HG03460 (cell line): ENCODE data around the gene S100A12.
"Not testable (repeated sequence)": the region's sequence is repeated elsewhere in the genome, so short reads cannot be mapped to it uniquely, and the experiment has no call there.

Source experiments
- ATAC-seq: cut with Tn5 transposase; IDR thresholded peaks from one replicate; pipeline ENCODE4 v1.9.1; 2021; ENCODE audit not compliant: unreplicated experiment

The S100A12 gene

DNA sequence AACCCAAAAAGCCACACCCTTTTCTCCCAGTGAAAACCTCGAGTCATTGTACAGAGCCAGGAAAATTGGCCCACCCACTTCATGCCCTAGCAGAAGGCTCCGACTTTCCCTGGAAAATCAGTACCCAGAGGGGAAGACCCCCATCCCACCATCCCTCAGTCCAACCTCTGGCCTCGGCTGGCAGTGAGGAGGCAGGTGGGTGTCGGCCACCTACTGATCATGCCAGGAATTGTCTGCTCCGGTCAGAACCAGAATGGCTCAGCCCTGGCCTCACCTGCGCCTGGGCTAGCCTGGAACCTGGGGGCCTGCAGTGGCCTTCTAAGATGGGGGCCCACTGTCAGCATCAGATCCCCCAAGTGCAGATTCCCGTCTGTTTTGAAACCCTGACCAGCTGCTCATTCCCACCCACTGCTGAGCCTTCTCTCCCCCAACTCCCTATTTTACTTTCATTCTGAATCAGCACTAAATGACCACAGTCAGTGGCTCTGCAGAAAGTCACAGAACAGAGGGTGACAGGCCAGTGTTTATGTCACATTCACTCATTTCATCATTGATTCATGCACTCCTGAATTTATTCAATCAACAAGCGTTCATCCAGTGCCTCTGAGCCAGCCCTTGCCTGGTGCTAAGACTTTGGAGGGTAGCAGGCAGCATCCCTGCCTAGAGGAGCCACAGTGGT lies 20.8 kb downstream of the S100A12 start:
- ATAC-seq: no peak

GRCh38 chr1:153353226-153353947 lies 22.0 kb downstream of the S100A12 start:
- ATAC-seq: no peak

DNA sequence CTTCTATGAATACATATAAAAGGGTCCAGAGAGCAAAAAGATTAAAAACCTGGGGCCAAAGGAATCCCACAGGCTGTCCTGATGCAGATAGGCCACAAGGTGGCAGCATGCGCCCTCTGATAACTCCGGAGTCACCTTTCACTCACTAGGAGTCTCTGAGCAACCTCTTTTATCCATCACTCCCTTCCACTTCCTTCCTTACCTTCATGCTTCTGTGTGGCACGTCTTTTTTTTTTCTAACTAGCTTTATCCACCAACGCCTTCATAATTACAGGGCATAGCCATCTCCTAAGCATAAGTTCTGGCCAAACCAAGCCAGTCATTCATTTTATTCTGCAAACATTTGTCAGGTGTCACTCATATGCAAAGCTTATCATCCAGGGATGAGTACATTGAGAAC lies 22.9 kb downstream of the S100A12 start:
- no peak for ATAC-seq

GRCh38 chr1:153350321-153350957 lies 25.0 kb downstream of the S100A12 start:
- no peak for ATAC-seq

- ATAC-seq: no peak
Measured at GRCh38 chr1:153349363-153350320, 25.8 kb downstream of the S100A12 start.

GRCh38 chr1:153348511-153349362 lies 26.7 kb downstream of the S100A12 start, which contains the start of gene PGLYRP4:
Gene PGLYRP4 (minus strand): TSS chr1:153348841. CDS start chr1:153347932, 909 bp downstream.
- ATAC-seq: no peak

GRCh38 chr1:153347856-153348255 lies 27.6 kb downstream of the S100A12 start:
- ATAC-seq: no peak

- ATAC-seq: not testable (repeated sequence)
Measured at GRCh38 chr1:153347049-153347448, 28.4 kb downstream of the S100A12 start.

- no peak for ATAC-seq
Measured at GRCh38 chr1:153346077-153346723, 29.2 kb downstream of the S100A12 start.

GRCh38 chr1:153345187-153346076 lies 30.0 kb downstream of the S100A12 start:
- ATAC-seq: no peak

DNA sequence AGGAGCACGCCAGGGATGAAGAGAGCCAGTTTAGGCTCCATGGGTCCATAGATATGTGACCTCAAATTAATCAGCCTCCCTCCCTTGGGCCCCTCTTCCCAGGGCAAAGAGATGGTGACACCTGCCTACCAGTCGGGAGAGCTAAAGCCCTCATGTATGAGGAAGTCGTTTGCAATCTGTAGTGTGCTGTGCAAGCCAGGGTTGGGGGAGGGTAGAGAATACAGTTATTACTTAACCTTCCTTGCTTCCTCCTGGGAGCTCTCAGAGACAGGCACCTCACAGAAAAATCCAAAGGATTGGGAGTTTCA lies 30.7 kb downstream of the S100A12 start:
- no peak for ATAC-seq

DNA sequence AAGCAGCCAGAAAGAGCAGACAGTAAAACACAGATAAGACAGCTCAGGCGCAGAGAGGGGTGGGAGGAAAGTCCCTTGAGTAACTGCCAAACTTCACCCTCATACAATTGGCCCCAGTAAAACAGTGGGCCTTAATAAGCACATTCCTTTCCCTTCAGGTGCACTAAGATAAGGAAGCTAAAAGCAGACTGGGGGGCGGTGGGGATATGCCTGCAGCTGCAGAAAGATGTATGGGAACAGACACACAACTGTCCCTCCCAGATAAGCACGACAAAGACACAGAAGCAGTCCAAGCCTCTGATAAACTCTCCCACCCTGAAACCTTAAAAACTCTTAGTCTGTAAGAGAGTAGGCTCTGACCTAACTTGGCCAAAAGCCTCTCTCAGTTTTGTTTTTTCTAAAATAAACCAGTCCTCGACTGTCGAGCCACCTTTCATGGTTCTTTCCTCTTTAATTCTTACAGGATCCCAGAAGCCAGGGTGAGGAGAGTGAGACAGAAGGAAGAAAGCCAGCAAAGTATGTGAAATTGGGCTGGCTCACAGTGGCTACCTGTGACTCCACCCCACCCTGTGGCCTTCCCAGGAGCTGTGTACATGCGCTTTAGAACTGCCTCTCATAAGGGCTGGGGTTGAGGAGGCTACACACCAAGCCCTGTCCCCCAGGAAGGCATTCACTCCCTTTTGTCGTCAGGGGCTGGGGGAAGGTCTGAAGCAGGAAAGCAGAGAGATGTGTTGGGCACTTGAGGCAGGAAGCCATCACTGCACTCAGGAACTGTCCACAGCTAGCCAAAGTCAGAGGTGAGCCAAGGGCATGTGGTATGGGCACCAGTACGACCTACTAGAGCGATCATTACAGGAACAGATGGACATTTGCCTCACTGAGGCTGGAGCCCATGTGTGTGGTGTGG lies 31.4 kb downstream of the S100A12 start:
- ATAC-seq: no peak

GRCh38 chr1:153343040-153343681 lies 32.3 kb downstream of the S100A12 start:
- no peak for ATAC-seq

- no peak for ATAC-seq
Measured at GRCh38 chr1:153342178-153342577, 33.2 kb downstream of the S100A12 start.

GRCh38 chr1:153341431-153341934 lies 33.9 kb downstream of the S100A12 start:
- ATAC-seq: no peak

DNA sequence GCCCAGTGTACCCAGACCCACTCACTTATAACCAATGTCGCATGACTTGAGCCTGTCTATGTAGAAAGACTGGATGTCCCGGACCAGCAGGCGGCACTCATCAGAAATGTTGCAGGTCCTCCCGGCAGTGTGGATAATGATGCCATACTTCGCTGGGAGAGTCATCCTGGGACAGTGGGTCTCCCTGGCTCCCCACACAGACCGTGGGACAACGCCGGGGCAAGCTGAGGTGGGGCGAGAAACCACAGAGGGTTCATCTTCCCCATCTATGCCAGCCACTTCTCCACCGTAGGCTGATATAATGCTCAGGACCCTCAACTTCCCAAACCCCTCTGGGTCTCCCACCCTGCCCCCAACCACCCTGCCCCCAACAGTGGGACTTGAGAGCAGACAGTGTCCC lies 35.1 kb downstream of the S100A12 start:
- no peak for ATAC-seq

GRCh38 chr1:153339802-153340201 lies 35.6 kb downstream of the S100A12 start:
- no peak for ATAC-seq
